NCI-H1092 treated with DMSO at 0.1 percent for 48 hours (cell line): Measurements from ENCODE around the gene ZNF513.
"Not testable (repeated sequence)": the region's sequence is repeated elsewhere in the genome, so short reads cannot be mapped to it uniquely, and the experiment has no call there.

Experiments
- DNase-seq: peaks from one replicate; lab custom pipeline; 2025; lab: John Stamatoyannopoulos, UW

Gene ZNF513

DNA sequence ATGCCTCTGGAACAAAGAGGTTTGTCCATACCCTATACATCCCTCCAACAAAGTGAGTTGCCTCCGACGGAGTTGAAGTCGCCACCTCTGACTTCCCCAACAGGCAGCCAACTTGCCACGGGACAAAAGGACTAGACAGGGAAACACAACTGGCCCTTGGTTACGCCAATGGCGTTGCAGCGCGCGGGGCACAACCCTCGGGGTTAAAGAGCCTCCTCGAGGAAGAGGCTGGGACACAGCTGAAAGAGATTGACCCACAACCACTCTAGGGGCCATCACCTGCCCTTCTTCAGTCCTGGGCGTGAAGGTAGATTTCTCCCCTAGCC lies 24.5 kb downstream of the ZNF513 start:
- DNase-seq: no peak

DNA sequence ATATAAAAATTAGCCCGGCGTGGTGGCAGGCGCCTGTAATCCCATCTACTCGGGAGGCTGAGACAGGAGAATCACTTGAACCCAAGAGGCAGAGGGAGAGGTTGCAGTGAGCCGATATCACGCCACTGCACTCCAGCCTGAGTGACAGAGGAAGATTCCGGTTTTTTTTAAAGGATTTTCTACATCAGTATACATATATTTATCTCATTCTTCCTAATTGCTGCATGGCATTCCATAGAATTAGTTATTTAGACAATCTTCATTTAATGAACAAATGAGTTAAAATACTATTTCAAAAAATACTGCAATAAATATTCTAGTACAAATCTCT lies 26.0 kb downstream of the ZNF513 start:
- DNase-seq: no peak

DNA sequence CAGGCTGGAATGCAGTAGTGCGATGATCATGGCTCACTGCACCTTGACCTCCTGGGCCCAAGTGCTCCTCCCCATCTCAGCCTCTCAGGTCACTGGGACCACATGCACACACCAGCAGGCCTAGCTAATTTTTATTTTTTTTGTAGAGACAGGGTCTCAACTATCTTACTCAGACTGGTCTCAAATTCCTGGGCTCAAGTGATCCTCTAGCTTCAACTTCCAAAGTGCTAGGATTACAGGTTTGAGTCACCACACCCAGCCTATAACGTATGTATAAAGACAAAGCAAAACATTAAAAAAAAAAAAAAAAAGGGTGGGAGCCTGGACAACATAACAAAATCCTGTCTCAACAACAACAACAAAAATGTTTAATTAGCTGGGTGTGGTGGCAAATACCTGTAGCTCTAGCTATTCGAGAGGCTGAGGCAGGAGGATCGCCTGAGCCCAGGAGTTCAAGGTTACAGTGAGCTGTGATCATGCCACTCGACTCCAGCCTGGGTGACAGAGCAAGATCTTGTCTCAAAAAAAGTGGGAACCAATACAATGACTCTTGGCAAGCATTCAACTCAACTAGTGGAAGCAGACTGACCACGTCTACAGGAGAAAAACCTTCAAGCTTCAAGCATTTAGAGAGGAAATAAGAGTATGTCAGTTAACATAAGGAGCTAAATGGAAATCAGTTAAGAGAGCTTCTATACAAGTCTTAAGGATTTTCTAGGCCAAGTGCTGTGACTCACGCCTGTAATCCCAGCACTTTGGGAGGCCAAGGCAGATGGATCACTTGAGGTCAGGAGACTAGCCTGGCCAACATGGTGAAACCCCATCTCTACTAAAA lies 26.6 kb downstream of the ZNF513 start:
- no peak for DNase-seq

DNA sequence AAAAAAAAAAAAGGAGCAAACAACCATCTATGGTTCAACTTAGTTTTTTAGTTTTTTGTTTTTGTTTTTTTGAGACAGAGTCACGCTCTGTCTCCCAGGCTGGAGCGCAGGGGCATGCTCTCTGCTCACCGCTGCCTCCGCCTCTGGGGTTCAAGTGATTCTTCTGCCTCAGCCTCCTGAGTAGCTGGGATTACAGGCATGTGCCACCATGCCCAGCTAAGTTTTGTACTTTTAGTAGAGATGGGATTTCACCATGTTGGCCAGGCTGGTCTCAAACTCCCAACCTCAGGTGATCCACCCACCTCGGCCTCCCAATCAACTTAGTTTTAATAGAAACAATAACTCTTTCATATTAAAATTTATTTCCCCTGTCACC lies 27.2 kb downstream of the ZNF513 start:
- not testable (repeated sequence) for DNase-seq

DNA sequence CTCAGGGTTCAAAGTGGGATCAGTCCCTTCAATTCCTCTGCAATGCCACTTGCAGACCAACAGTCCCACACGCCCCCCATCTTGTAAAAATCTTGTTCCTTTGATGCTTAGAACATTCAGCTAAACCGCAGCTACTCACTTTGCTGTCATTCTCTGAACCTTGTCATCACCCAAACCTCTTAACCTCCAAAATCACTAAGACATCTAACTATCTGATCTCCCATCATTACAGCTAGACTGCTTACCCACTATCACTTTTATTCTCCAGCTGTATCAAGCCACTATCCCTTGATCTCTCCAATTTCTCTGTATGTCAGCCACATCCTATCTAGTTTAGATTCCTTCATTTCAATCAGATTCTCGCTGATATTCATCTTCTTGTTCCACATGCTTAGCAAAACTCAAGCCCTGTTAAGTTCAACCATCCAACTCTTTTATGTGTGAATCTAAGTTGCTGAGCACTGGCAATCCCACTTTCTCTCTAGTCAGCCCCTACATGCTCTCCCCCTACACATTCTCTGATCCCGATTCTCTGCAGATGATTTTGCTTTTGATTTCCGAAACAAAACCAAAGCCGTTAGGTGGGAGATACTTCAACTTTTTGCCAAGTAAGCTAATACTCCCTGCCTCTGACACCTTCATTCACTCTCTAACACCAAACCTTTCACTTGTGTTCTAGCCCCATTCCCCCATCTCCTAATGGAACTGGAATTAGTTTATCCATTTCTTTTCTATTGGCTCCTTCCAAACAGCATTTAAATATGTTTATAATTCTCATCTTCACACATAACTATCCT lies 28.5 kb downstream of the ZNF513 start:
- no peak for DNase-seq

DNA sequence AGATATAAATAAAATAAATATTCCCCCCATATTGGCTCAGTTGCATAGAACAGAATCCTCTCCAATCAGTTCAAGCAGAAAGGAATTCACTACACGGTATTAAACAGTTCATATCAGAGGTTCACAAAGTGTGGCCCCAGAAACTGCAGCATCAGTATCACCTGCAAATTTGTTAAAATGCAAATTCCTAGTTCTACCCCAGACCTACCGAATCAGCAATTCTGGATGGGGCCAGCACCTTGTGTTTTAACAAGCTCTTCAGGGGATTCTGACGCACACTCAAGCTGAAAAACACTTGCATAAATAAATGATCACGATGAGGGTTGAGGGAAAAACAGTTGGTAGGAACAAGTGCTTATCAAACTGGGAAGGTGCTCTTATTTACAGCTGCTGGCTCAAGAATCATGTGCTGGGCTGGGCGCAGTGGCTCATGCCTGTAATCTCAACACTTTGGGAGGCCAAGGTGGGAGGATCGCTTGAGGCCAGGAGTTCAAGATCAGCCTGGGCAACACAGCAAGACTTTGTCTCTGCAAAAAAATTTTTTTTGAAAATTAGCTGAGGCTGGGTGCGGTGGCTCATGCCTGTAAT lies 30.3 kb downstream of the ZNF513 start:
- no peak for DNase-seq

DNA sequence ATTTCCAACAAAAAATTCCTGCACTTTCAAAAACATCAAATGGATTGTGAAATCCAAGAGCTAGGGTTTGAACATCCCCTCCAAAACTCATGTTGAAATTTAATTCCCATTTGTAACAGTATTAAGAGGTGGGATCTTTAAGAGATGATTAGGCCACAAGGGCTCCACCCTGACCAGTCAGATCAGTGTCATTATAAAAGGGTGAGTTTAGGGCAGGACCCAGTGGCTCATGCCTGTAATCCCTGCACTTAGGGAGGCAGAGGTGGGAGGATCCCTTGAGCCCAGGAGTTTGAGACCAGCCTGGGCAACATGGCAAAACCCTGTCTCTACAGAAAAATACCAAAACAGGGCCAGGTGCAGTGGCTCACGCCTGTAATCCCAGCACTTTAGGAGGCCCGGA lies 32.9 kb downstream of the ZNF513 start:
- no peak for DNase-seq

DNA sequence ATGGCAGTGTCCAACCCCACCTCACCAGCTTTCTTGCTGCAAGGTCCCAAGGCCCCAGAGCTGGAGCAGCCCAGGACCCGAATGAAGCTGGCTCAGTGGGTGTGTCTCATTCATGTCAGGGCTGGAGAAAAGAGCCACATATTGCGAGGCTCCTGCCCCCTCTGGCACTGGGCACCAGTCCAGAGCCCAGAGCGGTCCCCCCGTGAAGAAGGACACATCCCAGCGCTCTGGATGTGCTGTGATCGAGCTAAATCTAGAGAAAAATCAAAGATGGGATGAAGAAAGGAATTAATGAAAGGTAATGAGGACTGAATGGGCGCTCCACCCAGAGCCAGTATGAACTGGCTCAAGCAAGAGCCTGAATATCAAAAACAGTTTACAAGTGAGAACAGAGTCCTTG lies 44.4 kb downstream of the ZNF513 start:
- DNase-seq: no peak

DNA sequence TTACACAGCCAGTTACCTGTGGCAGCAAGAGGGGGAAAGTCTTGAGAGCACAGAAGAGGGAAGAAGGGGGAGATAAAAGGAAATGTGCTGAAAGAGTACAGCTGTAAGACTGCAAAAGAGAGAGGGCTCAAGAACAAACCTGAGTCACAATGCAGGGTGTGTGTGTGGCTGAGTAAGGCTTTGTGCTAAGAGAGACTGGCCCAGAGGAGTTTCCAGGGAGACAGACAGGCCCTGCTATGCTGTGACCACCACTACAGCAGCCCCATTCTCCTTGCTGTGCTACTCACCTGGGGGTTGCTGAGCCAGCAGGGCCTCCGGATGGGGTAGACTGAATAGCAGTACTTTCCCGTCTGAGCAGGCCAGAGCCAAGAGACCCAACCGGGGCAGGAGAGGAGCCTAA lies 45.2 kb downstream of the ZNF513 start:
- no peak for DNase-seq
